Activated T-cell treated with anti-CD3 and anti-CD28 coated beads, Interleukin-2, amount 50 U/mL, for 1 hour (primary cell): ENCODE results near the gene PNLIPRP3.
"Not testable (repeated sequence)": the region's sequence is repeated elsewhere in the genome, so short reads cannot be mapped to it uniquely, and the experiment has no call there.

Experiments
- DNase-seq: peaks from one replicate; pipeline ENCODE4 v3.0.0-alpha.2; 2020

Gene PNLIPRP3

DNA sequence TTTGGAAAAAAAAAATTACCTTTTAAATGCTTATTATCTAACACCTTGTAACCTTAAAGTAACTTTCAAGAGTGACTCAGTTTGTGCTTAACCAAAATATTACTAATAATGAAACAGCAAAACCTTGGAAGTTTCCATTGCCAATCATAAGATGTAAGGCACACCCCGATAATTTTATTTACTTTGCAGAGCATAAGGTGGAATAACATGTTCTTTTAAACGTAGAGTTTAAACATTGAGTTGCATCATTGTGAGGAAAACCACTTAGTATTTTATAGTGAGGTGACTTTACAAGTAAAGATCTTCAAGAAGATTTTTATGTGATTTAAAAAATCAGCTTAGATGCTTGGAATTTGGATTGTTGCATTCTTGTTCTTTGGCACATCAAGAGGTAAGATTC lies at the start of gene PNLIPRP3:
Gene PNLIPRP3 (plus strand): TSS at position 177 of the 400 bp plus-strand sequence. CDS start 166 bp downstream, at position 343.
- DNase-seq, result no peak

DNA sequence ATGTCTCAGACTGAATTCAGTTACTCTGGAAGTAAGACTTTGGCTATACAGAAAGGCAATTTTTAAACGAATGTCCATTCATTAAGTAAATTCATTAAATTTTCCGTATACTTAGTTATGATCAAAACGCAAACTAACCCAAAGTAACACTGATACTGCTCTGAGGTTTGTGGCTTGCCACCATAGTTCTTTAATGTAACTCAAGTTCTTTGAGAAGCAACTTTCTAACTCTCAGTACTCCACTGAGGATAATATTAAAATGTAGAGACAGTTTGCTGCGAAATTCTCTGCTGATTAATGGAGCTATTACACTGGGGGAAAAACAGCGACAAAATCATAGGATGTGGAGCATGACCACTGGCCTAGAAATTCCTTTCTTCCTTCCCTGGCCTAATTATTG lies 45.4 kb upstream of the PNLIPRP3 start:
- no peak for DNase-seq

DNA sequence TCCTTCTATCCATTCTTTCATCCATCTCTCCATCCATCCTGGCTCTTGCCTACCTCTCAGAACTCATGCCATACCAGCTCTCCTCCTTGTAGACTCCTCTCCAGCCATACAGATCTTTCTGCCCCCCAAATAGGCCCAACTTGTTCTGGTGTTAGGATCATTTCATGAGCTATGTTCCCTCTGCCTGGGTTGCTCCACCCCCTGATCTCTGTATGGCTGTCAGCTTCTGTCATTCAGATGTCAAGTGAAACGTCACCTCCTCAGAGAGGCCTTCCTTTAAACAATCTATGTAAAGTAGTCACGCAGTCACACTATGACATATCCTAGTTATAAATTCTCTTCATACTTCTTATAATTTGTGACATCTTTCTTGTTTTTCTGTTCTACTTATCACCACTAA lies 42.3 kb upstream of the PNLIPRP3 start:
- no peak for DNase-seq

DNA sequence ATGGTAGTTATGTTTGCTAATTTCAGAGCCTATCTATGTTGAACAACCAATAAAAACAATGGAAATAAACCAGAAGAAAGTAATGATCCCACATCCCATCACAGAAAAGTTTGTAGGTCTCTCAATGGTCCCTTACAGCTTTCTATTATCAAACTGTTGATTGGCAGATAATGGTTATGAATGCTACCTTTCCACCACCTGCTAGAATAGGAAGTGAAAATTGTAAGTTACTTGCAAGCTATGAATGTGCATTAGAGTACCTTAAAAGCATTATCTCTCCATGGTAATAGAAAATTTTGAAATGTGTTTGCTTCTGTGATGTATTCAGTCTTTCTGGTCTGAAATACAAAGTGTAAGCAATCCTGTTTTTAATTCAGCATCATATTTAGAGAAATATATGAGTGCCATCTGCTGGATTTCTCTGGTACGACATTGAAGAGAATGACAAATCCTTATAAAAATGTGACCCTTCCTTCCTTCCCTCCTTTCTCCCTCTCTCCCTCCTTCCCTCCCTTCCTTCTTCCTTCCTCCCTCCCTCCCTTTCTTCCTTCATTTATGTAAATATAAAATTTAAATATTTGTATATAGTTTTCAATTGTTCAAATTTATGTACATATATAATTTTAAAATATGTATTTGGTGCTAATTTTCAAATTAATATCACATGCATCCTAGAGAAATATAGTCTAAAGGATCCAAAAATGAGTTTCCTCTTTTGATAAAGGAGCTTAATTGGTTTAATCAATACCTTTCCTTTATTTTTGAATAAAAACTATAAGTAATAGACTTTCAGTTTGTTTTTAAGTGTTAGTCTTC lies 41.4 kb upstream of the PNLIPRP3 start:
- DNase-seq, result no peak

DNA sequence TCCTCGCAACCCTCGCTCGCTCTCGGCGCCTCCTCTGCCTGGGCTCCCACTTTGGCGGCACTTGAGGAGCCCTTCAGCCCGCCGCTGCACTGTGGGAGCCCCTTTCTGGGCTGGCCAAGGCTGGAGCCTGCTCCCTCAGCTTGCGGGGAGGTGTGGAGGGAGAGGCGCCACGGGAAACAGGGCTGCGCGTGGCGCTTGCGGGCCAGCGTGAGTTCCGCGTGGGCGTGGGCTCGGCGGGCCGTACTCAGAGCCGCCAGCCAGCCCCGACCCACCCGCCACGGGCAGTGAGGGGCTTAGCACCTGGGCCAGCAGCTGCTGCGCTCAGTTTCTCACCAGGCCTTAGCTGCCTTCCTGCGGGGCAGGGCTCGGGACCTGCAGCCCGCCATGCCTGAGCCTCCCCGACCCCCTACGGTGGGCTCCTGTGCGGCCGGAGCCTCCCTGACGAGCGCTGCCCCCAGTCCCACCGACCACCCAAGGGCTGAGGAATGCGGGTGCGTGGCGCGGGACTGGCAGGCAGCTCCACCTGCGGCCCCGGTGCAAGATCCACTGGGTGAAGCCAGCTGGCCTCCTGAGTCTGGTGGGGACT lies 34.3 kb upstream of the PNLIPRP3 start:
- DNase-seq, result not testable (repeated sequence)

DNA sequence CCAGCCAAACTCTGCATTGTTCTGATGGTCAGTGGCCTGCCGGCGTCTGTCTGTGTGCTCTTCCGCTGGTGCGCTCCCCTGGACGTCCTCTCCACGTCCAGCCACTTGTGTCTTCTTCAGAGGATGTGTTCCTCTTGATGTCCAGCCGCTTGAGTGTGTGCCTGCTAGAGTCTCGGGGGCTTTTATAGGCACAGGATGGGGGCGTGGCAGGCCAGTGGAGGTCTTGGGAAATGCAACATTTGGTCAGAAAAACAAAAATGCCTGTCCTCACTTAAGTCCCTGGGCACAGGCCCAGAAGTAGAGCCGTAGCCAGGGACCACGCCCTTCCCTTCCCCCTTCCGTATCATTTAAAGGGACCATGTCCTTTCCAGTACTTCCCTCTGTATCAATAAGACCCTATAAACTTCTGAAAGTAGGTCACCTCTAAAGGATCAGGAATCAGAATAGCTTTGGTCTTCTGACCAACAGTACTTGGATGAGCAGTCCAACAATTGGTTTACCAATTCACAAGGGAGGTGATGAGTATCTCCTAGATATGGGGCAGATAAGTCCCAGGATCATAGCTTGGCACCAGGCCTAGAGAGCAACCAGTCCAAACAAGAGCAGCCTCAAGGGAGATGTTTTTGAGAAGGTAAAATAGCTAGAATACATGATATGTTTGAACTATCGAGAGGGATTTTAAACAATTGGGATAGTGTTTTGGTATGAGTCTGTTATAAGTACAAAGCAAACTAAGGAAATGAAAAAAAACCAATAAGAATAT lies 32.2 kb upstream of the PNLIPRP3 start:
- no peak for DNase-seq

DNA sequence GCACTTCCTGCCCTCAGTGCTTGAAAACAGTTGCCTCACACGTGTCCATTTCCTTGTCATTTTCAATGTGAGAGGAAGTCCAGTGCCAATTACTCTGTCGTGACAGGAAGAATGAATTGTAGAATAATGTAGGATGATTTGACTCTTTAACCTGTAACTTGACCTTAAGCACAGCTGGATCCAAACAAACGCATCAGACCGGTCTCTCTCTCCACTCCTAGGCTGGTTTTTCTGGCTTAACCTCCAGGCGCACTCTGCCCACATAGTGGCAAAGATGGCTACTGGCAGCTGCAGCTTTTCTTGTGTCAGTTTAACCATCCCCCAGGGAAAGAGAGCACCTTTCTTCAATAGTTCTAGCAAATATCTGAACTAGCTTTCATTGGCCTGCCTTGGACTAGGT lies 29.4 kb upstream of the PNLIPRP3 start:
- no peak for DNase-seq

DNA sequence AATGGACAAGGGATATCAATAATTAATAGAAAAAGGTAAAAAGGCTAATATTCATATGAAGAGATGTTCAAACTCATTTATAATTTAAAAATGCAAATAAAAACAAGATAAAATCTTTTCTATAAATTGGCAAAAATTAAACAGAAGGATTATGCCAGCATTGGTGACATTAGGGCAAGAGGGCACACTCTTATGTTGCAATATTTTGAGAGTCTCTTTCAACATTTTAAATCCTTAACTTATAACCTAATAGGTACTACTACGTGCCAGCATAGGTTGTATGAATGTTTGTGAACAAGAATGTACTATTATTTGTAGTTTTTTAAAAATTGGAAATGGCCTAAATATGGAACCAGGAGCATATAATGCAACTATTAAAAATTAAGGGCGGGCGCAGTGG lies 24.8 kb upstream of the PNLIPRP3 start:
- no peak for DNase-seq

DNA sequence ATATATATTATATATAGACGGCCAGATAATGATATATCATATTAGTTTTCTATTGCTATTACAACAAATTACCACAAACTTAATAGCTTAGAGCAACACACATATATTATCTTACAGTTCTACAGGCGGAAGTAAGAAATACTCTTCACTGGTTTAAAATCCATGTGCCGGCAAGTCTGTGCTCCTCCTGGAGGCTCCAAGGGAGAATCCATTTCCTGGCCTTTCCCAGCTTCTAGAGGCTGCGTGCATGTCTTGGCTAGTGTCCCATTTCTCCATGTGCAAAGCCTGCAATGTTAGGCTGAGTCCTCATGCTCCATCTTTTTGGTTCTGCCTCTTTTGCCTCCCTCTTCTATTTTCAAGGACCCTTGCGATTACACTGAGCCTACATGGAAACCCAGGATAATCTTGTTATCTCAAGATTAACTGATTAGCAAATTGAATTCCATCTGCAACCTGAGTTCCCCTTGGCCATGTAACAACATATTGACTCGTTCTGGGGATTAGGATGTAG lies 23.9 kb upstream of the PNLIPRP3 start:
- DNase-seq, result no peak

DNA sequence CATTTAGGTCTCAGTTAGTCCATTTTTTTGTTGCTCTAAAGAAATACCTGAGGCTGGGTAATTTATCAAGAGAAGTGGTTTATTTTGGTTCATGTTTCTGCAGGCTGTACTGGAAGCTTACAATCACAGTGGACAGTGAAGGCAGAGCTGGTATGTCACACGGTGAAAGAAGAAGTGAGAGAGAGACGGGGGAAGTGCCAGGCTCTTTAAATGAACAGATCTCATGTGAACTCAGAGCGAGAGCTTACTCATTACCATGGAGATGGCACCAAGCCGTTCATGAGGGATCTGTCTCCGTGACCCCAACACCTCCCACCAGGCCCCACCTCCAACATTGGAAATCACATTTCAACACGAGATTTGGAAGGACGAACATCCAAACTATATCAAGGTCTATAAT lies 18.9 kb upstream of the PNLIPRP3 start:
- no peak for DNase-seq

DNA sequence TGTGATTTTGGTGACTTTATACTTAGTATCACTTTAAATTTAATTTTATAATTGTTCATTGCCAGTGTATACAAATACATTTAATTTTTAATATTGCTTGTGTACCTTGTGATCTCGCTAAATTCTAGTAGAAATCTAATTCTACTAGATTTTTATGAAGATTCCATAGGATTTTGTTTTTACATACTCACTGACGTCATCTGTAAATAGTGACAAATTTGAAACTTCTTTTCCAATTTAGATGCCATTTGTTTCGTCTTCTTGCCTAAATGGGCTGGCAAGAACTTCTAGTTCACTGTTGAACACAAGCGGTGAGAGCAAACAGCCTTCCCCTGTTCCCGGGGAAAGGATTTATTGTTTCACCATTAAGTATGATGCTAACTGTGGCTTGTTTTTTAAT lies 17.3 kb upstream of the PNLIPRP3 start:
- no peak for DNase-seq

DNA sequence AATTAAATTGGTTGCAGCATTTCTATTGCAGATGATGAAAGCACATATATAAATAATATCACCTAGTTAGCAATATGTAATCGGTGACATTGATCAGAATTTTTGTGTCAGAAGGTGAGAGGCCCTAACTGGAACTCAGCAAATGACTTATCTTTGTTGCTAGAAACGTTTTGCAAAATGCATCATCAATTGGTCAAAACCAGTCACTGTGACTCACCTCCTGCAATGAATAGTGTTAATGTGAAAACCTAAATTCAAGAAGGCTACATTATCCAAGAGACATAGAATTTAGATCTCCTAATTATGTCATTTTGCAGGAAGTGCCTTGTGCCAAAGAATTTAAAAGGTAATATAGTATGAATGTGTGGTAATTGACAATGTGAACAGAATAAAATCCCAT lies 9.8 kb upstream of the PNLIPRP3 start:
- no peak for DNase-seq

DNA sequence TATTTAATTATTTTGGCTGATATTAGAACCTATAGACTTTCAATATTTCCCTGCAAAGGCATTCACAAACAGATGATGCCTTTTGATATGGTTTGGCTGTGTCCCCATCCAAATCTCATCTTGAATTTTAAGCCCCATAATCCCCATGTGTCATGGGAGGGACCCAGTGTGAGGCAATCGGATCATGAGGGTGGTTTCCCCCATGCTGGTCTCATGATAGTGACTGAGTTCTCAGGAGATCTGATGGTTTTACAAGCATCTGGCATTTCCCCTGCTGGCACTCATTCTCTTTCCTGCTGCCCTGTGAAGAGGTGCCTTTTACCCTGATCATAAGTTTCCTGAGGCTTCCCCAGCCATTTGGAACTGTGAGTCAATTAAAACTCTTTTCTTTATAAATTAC lies 9.3 kb upstream of the PNLIPRP3 start:
- no peak for DNase-seq

DNA sequence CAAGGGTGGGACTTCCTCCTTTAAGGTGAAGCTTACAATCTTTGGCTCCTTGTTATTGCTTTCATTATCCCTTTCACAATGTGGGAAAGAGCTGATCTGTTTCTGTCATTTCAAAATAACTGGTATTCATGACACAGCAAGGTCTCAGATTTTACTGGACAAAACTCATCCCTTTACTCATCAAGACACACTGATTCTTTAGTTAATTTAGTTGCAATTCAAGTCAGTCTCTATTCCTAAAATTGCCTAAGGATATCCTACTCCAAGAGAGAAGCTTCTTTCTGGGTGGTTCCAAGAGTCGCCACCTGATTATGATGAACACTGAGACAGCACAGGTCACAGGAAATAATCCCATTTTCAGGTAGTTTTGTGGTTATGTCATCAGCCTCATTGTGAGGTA lies 5.8 kb upstream of the PNLIPRP3 start:
- no peak for DNase-seq

DNA sequence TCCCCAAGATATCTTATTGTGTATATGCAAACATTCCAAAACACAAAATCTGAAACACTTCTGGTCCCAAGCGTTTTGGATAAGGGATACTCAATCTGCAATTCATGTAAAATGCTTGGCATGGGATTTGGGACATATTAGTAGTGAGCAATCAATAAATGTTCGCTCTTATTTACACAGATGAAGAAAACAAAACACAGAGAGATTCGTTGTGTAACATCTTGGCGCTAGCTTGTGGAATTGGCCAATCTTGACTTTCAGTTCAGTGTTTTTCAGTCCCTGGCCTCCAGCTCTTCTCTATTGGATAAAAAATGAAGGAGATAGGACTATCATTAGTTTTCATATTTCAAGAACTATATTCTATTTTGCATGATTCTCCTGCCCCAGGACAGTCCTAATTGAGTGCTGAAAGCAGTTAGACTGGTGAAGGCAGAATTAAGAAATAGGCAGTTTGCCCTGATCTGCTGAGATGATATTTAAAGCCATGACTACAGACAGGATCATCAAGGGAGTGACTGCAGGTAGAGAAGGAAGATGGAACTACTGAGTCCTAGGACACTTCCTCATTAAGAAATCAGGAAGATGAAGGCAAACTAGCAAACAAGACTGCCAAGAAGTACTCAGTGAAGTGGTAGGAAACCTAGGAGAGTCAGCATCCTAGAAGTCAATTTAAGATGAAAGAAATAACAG lies 1.8 kb downstream of the PNLIPRP3 start:
- no peak for DNase-seq

DNA sequence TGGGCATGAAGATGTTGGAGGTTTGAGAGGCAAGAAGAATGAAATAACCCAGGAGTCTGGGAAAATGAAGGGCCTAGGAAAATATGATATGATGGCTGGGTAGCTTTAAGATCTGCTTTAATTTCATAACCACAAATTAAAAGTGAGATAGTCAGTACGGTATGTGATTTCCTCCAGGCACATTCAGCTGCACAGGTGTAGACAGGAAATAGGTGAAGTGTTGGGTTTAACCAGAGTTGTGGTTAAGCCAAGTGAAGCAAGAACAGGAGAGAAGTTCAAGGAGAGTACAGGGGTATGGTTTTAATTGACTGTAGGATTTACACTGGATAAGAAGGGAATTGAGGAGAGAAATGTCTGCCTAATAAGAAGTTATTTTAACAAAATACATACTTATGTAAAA lies 2.6 kb downstream of the PNLIPRP3 start:
- DNase-seq, result no peak

DNA sequence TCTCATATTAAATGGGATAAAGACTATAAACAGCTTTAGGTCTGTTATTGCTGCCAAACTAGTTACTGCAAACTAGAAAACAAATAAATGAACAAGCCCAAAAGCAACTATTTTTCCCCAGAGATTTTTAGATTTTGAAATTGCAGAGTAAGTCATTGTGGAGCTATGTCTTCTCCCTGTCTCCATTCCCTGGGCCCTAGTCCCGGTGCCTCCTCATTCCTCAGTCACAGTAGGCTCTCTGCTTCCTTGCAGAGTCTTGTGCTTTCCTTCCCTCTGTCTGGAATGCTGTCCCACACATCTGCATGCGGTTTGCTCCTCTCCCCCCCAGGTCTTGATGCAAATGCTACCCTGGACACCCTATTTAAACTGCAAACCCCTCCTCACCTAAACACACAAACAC lies 4.0 kb downstream of the PNLIPRP3 start:
- no peak for DNase-seq

DNA sequence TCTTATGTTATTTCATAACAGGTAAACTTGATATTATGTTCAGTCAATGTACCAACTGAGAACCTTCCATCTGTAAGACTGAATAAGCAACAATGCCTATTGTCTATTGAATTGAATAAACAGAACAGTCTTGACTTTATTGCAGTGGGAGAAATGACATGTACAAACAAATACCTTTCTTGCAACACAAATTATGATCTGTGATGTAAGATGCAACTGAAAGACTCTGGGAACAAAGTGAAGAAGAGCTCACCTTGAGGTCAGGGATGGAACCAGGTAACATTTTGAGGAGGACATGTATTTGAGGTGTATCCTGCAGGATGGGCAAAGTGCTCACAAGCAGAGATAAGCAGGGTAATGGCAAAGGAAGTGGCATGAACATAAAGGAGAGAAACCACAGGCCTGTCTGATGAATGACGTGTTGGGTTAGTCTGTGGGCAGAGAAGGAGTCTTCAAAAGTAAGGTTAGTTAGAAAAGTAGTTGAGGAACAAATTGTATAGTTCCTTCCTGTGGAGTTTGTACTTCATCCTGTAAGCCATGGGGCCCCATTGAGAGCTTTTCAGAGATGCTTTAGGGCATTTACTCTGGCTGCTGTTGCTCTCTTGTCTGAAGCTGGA lies 9.5 kb downstream of the PNLIPRP3 start:
- no peak for DNase-seq

DNA sequence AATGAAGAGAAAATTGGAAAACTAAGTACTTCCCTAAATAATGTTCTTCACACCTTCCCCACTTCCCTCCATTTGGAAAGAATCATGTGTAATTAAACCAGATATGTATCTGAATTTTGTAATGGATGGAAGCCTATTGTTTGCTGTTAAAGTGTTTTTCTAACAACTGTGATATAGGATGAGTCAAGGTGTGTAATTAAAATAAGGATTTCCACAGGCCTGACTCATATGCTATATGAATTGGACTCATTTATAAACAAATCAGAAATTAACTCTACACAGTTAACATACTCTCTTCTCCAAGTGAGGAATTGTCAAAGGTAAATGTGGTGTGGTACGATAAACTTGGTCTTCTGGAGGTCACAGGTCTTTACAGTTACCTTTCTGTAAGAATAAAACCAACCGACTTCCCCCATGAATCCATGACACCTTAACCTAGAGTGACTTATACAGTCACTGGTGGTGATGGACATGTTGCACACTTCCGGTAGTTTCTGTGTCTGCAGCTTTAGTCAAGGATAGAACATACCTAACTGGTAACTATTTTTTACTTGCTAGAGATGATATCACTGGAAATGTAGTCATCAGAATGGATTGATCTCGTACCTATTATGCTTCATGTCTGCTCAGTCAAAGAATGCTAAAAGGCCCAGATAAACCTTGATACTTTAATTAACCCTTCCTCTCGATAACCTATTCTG lies 12.8 kb downstream of the PNLIPRP3 start:
- no peak for DNase-seq

DNA sequence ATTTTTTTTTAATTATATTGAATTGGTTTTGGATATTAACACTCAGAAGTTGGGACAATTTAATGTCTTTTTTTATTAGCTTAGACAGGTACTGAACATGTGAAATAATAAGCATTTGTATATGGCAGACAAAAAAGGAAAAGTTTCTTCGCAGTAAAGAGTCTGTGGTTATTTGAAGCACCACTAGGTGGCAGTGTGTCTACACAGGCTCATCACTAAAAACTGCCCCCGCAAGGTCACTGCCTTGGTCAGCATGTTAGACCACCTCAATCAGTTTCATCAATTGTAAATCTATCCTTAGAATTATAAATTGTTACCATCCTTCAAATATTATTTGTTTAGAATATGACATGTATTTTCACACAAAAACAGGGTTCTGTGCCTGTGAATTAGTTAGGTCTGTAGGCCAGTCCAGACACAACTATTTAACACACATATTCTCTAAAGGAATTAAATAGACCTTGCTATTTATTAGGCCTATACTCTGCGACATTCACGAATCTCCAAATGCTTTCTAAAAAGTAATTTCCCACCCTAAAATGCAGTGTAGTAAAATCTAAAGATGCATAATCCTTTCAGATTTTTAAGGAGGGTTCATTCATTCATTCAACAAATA lies 17.0 kb downstream of the PNLIPRP3 start:
- DNase-seq, result no peak

DNA sequence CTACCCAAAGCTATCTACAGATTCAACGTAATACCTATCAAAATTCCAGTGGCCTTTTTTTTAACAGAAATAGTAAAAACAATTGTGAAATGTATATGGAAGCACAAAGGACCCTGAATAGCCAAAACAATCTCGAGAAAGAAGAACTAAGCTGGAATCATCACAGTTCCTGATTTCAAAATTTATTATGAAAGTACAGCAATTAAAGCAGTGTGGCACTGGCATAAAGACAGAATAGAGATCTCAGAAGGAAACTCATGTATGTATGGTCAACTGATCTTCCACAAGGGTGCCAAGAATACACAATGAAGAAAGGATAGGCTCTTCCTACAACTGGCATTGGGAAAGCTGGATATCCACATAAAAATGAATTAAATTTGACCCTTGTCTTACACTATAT lies 23.2 kb downstream of the PNLIPRP3 start:
- DNase-seq, result no peak
